Right lobe of liver (tissue), 4 donors: Measurements from ENCODE around the gene ATRIP.

Experiments used
- CTCF ChIP-seq, 4 donors: fragments of 200-600 bp in 3 of 4; fragments of 450-650 bp in 1 of 4; IDR thresholded peaks; one replicate each; pipeline versions ENCODE4 v1.5.1 to v1.8.0; 2016 to 2022; ENCODE audit warnings: antibody characterized with exemption in 4 of 4, mild to moderate bottlenecking in 2 of 4
- POLR2A ChIP-seq: fragments of 450-650 bp; IDR thresholded peaks from one replicate; pipeline ENCODE4 v1.6.1; 2017; ENCODE audit warnings: antibody characterized with exemption, mild to moderate bottlenecking
- donor health status: DM: no; HTN: no; CAD: no.
- donor health status: DM: no; HTN: no; CAD: no.
- donor health status: DM: no; HTN: yes; CAD: no.

GRCh38 chr3:48474619-48475018, 28.1 kb downstream of the ATRIP start:
- TF ChIP-seq CTCF (IDR thresholded peaks at IDR 0.05) (no peak), POLR2A (no peak)
